GM19035 (cell line): ENCODE data around the gene CRYBB3.
"Not testable (repeated sequence)": the region's sequence is repeated elsewhere in the genome, so short reads cannot be mapped to it uniquely, and the experiment has no call there.

Experiments used
- ATAC-seq: cut with Tn5 transposase; IDR thresholded peaks from one replicate; pipeline ENCODE4 v1.9.1; 2021; ENCODE audit not compliant: unreplicated experiment

The CRYBB3 gene

GRCh38 chr22:25238058-25238457, 38.4 kb downstream of the CRYBB3 start:
- not testable (repeated sequence) for ATAC-seq

- not testable (repeated sequence) for ATAC-seq
Observed at GRCh38 chr22:25255169-25255568, 55.5 kb downstream of the CRYBB3 start.
